HG03354 (cell line): ENCODE data around the gene NFYC.

Experiments used
- ATAC-seq: cut with Tn5 transposase; IDR thresholded peaks from one replicate; pipeline ENCODE4 v1.9.1; 2021; ENCODE audit warnings: mild to moderate bottlenecking; ENCODE audit not compliant: unreplicated experiment, poor library complexity, severe bottlenecking

The NFYC gene

DNA sequence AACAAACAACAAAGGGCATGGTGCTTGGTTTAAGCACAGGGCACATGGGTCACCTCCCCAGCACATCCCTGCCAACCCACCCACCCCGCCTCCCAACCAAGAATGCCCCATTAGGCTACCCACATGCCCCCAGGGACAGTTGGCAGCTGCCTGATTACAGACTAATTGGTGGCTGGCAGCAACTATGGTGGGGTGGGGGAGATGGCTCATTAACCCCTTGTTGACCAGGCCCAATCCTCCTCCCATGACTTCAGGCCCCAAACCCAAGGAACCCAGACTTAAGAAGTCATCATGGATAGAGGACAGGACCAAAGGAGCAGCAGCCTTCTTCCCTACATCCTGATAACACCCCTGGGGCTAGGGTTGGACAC is 27.4 kb upstream of the NFYC start:
- no peak for ATAC-seq

- ATAC-seq = no peak
These were observed 26.7 kb upstream of the NFYC start for GRCh38 chr1:40664791-40665190.

DNA sequence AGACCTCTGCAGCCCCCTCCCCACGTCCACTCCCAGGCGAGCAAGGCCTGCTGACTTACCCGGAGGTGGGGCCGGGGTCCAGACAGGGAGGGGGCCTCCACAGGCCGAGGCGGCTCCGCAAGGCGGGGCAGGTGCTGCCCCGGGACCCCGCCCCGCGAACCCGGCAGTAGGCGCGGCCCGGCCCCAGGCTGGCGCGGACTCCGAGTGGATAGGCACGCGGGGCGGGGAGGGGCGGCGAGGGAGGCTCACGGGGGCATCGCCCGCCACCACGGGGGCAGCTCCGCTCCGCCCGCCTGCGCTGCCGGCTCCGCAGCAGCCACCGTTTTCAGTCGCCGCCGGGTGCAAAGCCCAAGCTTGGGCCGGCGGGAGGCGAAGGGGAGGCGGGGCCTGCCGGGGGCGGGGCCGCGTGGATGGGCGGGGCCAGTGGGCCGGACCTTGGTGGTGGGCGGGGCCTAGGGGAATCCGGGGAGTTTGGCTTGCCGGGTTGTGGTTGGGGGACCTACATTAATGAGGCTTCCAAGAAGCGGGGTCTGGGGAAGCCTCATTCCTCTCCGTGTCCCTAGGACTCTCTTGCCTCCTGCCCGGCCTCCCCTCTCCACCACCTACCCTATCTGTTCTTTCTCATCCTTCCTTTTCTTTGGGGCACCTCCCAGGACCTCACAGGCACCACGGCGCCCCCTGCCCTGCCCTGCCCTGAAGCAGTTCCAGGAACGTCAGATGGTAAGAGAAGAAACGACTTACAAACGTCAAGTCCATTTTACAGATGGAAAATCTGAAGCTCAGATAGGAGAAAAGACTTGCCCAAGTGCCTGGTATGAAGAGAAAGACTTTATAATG is 26.0 kb upstream of the NFYC start, which contains the start of gene RIMS3:
RIMS3 (minus strand) TSS at position 348 of the 837 bp plus-strand sequence. CDS start 23,757 bp downstream, outside the sequence.
- peak; percentile 78 for ATAC-seq

- peak; percentile 63 for ATAC-seq
These were observed 22.6 kb upstream of the NFYC start for GRCh38 chr1:40668769-40669525.

DNA sequence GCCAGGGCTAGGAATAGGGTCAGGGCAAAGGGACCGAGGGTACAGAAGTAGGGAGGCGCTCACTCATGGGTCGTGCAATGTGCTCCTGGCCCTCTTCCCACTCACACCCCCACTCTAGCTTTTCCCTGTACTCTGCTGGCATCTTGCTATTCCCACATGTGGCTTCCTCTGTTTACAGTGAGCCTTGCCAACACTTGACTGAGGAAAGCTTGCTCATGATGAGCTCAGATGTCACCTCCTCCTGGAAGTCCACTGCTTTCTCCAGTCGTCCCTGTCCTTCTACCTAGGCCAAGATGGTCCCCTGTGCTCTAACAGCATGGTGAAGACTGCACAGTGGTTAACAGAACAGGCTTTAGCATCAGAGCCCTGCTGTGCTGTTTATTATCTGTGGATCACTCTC is 18.1 kb upstream of the NFYC start:
- no peak for ATAC-seq

GRCh38 chr1:40676501-40676900 is 15.0 kb upstream of the NFYC start:
- no peak for ATAC-seq

- ATAC-seq = no peak
These were observed 12.1 kb upstream of the NFYC start for GRCh38 chr1:40679165-40679953.

DNA sequence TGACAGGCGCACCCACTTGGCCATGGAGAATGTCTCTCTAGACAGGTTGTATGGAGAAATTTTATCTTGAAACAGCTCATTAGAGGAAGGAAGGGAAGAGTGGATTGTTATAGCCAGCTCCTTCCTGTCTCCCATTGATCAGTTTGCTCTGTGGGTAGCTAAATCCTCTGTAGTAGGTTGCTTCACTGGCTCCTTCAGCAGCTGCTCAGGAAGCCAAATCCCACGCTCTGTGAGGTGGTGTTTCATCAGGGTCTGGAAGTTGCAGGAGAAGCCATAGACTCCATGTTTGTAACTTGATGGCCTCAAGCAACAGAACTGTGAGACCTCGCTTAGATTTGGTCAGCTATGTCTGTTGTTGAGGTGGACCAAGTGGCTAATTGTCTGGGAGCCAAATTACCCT is 6.8 kb upstream of the NFYC start:
- no peak for ATAC-seq

DNA sequence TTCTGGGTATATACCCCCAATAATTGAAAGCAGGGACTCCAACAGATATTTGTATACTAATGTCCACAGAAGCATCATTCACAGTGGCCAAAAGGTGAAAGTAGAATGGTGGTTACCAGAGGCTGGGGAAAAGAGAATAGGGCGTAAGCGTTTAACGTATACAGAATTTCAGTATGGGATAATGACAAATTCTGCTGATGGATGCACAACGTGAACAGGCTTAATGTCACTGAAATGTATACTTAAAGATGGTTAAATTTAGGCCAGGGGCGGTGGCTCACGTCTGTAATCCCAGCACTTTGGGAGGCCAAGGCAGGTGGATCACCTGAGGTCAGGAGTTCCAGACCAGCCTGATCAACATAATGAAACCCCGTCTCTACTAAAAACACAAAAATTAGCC is 4.4 kb upstream of the NFYC start:
- no peak for ATAC-seq

DNA sequence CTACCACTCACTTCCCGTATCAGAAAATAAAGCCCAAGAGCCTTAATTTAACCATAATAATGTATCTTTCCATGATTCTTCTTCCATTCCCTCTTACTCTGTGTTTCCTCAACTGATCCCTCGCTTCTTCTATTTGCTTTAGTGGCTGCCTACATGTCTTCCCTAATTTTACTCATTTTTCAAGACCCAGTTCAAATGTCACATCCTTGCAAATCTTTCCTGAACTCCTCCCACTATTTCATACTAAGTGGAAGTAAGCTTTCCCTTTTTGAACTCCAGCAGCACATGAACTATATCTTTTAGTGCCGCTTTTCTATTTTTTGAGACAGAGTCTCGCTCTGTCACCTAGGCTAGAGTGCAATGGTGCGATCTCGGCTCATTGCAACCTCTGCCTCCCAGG is 3.8 kb upstream of the NFYC start:
- ATAC-seq = no peak

DNA sequence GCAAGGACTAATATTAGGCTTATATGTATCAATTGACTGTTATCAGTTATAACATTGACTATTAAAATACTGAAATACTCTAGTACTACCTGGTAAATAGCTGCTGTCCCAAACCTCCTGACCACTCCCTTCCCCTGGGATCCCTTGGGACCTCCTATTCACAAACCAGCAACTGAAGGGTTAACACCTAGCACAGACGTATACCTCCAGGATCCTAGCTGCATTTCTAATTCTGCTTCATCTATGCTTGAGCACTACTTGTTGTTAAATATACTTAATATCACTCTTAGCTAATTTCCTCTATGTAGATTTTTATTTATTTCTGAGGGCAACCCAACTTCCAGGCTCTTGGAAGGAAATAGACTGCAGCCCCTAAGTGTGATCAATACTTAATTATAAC is 1.8 kb upstream of the NFYC start:
- ATAC-seq = no peak

DNA sequence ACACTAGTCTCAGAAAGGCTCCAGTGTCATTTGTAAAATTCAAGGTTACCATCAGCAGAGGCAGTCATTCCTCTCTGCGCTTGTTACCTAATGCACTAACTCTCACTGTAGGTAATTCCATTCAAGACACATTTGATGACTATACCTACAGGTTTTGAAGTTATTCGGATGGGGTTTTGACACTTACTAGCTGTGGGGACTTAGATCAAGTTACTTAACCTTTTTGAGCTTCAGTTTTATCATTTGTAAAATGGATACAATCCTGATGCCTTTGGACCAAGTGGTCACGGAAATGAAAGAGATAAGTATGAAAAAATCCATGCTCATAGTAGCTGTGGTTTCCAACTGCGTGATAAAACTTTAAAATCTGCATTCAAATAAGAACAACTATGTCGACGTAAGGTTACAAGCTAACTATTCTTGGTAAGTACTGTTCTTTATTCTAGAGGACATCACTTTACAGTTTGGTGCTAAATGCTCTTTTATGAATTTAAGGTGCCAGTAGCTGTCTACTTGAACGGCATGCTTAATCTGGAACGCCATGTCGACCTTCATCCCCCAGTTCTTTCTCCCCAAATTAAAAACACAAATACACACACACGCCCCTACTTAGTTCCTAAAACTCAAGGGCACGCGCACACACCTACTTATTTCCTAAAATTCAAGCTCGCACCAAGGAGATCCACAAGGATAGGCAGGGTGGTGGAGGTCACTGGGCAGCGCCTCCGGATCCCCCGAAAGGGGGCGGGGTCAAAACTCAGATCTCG is 550 bp upstream of the NFYC start:
- ATAC-seq = no peak

GRCh38 chr1:40692429-40692895 is 958 bp downstream of the NFYC start:
- no peak for ATAC-seq

- no peak for ATAC-seq
These were observed 1.9 kb downstream of the NFYC start for GRCh38 chr1:40693425-40693824.

DNA sequence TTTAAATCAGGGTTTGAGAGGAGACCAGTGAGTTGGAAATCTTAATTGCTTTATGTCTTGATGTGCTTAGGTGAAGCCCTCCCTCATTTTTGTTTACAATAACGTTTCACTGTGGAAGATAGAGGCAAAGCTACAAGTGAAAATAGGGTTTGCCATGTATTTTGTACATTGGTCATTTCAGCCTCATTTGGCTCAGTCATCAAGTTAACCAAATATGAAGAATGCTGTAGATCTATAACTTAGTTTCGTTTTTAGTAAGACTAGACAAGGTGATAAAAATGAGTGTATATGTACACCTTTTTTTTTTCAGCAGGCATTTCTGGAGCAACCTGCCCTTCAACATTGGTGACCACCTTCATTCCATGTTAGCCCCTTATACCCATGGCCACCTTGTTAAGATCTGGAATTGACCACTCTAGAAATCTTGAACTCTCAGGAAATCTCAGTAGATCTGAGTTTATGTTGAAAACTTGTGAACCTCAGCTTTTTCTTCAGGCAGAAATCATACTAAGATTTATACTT is 2.9 kb downstream of the NFYC start:
- ATAC-seq = no peak

DNA sequence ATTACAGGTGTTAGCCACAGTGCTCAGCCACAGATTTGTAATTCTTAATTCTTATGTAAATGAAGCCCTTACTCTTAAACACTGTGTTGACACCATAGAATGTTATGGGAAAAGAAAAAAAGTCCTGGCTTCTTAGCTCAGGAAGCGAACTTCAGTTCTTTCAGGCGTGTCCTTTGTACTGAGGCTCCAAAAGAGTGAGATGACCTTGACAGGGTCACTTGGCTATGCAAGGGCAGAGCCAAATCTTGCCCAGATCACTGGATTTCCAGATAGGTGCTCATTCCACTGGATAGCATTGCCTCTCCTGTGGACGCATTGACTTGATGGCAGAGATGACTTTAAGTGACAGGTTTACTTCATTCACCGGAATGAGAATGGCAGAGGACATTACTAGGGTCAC is 4.8 kb downstream of the NFYC start:
- ATAC-seq = no peak

DNA sequence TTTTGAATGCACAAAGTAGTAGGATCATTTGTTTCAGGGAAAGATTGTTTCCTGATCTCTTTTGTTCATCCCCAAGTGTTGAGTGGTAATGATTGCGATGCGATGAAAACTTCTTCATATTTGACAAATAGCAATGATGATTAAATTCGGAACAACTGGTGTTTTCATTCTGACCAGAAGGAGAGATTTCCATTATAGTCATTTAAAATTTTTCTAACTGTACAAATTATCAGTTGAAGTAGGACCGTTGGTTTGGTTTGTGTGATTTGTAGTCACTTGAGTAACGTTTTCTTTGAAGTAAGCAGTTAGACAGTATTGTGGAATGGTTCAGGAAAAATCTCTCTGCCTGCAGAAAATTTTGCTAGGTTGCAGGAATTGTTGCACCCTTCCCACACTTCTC is 5.9 kb downstream of the NFYC start:
- no peak for ATAC-seq

DNA sequence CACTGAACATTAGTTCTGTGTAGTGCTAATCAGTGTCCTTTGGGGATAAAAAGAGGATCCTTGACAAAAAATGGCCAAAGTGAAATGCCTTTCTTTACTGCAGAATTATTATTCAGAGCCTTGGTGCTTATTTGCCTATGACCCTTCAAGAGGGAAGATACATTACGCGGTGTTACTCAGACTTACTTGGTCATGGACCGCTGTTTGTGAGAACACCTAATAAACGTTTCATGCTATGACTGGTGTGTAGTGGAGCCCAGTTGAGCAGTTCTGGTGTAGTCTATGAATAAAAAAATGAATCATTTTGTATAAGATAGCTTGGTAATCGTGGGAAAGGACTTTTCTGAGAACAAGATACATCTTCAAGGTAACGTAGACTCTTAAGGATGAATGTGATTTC is 8.3 kb downstream of the NFYC start:
- peak; percentile 83 for ATAC-seq

GRCh38 chr1:40701684-40702083 is 10.2 kb downstream of the NFYC start:
- ATAC-seq = no peak
